Lower leg skin (tissue), 4 donors: ENCODE data around the gene NPC1L1. TPM values are rescaled to one million over a fixed set of nuclear protein-coding genes. Genes with fewer than 3 reads are reported as not detected.
"Not testable (repeated sequence)": the region's sequence is repeated elsewhere in the genome, so short reads cannot be mapped to it uniquely, and the experiment has no call there.

Experiments
- DNase-seq, 2 donors: peaks; one replicate each; pipeline ENCODE4 v3.0.0-alpha.2; 2019; ENCODE audit warnings: low spot score in 2 of 2
- H3K4me3 ChIP-seq: fragments of 200-600 bp; sonication (generic); 2 replicates; pipeline ENCODE4 v1.5.1; 2017; ENCODE audit warnings: mild to moderate bottlenecking, low read depth; ENCODE audit not compliant: poor library complexity, severe bottlenecking
- CTCF ChIP-seq, 3 donors: fragments of 450-650 bp; IDR thresholded peaks; one replicate each; pipeline ENCODE4 v1.5.1; 2016; ENCODE audit warnings: antibody characterized with exemption in 3 of 3, mild to moderate bottlenecking in 3 of 3, moderate library complexity in 2 of 3
- POLR2A ChIP-seq, 2 donors: fragments of 450-650 bp; IDR thresholded peaks; one replicate each; pipeline ENCODE4 v1.6.1; 2016 to 2017; ENCODE audit warnings: antibody characterized with exemption in 2 of 2, mild to moderate bottlenecking in 1 of 2, moderate library complexity in 1 of 2
- WGBS, 2 donors: methylation state at CpG; one replicate each; pipeline ENCODE4 v1.1.5; 2018; 5-methylcytosine and 5-hydroxymethylcytosine counted together
- intact Hi-C: fragments of 100-400 bp; cut with DNase I; formaldehyde crosslinking; loops from one replicate; pipeline ENCODE4 v1.15.0; 2023; ENCODE audit warnings: low total_unique reads
- total RNA-seq, 4 donors: library from RNA; depleted of rRNA; stranded (reverse); fragments of >200 nt; gene quantifications; one replicate each; pipeline ENCODE4 v1.1.0, GENCODE V29; 2016

The NPC1L1 gene
- total RNA-seq, 4 donors from 2014 or later = 0.08 to 0.13 (median 0.10) TPM; not detected in 1

DNA sequence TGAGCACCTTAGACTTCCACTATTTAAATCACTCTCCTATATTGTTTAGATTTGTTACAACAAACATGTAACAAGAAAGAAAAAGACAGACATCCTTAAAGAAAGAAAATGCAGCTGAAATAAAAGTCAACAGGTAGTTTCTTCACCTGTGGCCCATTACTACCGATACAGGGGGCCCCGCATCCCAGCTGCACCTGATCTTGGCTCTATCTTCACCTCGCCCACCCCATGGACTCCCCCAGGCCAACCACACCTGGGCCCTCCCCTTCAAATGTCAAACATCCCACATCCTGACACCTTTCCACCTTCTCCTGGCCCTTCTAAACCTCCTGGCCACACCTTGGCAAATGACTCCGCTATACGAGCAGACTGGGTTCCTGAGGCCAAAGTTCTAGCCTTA lies 25.6 kb upstream of the NPC1L1 start:
- no peak for DNase-seq
- H3K4me3 ChIP-seq = no peak overlapping the region
- TF ChIP-seq CTCF (IDR thresholded peaks at IDR 0.05) (no peak), POLR2A (IDR thresholded peaks at IDR 0.05) (no peak)
- 89 to 95% methylated on average over 5 of the region's 5 CpGs for WGBS, 2 donors
- intact Hi-C loops = loop anchor here (10.0 kb wide), 1 partner anchor 72 kb away; the partner anchor contains the start of gene NUDCD3

DNA sequence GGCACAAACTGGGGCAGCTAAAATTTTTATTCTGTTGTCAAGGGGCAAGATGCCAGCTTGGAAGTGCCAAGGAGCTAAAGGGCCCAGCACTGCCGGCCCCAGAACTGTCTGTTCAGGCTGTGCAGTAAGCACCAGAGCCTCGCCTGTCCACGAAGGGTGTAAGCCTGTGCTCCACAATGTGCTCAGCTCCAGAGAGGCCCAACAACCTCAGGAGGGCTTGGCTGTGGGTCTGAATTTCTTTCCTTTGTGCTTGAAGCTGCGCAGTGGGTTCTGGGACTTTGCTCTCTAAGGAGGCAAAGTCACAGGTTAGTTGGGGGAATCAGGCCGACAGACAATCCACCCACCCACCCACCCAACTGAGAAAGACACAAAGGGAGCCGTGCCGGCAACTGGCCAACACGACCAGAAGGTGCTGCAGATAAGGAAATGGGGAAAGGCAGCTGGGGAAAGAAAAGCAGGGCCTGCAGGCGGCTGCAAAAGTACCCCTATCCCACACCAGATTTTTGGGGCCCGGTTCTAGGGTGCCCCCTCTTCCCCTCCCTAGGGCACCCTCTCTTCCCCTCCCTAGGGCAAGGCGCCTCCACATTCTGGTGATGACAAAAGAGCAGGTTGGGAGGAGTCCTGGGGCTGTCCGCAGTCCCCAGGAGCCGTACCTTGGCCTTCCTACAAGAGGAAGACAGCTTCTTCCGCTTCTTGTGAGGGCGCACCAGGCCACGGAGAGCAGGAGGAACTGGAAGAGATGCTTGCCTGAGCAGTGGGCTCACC lies 24.8 kb upstream of the NPC1L1 start:
- 75 to 79% methylated on average over 15 to 16 of the region's 16 CpGs for WGBS, 2 donors
- DNase-seq = no peak
- intact Hi-C loops = loop anchor here (10.0 kb wide), 1 partner anchor 71 kb away; the partner anchor contains the start of gene NUDCD3
- no peak for TF ChIP-seq POLR2A (IDR thresholded peaks at IDR 0.05)
- TF ChIP-seq CTCF (IDR thresholded peaks at IDR 0.05) = no peak
- no peak overlapping the region for H3K4me3 ChIP-seq

DNA sequence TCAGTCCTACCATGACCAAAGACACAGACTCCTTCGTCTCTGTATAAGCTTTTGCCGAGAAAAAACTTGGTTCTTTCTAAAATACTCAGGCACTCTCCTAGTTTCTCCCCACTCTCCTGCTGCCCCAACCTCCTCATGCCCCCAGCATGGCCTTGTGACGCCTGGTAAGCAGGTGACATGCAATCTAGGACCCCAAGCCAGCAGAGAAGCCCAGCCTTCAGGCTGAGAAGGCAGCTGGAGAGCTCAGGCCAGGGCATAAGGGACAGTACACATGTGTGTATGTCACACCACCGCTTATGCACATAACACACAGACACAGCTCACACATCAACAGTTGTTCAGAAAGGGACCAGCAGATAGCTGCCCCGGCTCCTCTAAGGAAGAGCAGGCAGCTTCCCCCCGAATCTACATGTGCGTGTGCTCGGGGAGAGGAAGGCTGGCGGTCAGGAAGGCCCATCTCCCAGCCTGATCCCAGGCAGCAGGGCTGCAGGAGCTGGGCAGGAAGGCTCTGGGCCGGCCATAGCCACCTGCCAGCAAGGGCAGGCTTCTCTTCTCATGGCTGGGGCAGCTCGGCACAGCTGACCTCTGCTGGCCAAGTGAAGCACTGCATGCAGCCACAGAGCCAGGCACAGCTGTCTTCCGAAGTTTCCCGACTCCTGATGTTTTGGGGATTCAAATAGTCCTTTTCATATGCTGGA lies 24.1 kb upstream of the NPC1L1 start:
- H3K4me3 ChIP-seq = no peak overlapping the region
- intact Hi-C loops = loop anchor here (10.0 kb wide), 1 partner anchor 70 kb away; the partner anchor contains the start of gene NUDCD3
- WGBS, 2 donors = 63 to 65% methylated on average over 13 of the region's 13 CpGs
- peak in 1 of 3 donors; percentile 62 for TF ChIP-seq CTCF (IDR thresholded peaks at IDR 0.05)
- no peak for TF ChIP-seq POLR2A (IDR thresholded peaks at IDR 0.05)
- peak in 1 of 2 donors; percentile 92 for DNase-seq

DNA sequence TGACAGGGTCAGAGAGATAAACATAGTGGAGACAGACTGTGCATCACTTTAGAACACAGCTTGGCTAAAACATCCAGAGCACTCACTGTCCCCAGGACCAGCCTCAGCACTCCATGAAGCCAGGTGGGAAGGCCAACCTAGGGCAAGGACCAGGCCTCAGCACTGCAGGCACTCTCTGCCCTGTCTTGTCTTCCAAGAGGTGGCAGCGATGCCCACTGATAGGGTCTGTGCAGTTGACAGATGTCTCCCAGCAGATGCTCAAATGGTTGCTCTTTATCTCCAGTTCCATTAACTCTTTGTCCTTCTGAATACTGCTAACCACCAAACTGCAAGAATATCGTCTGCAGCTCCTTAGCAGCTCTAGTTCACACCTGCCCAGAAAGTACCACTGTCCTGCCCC lies 23.5 kb upstream of the NPC1L1 start:
- 86 to 88% methylated on average over 2 of the region's 2 CpGs for WGBS, 2 donors
- no peak for TF ChIP-seq POLR2A (IDR thresholded peaks at IDR 0.05)
- no peak for TF ChIP-seq CTCF (IDR thresholded peaks at IDR 0.05)
- no peak overlapping the region for H3K4me3 ChIP-seq
- DNase-seq = no peak
- intact Hi-C loops = loop anchor here (5.0 to 10.0 kb wide), 2 partner anchors 70 to 322 kb away; partner anchors contain the start of gene NUDCD3

DNA sequence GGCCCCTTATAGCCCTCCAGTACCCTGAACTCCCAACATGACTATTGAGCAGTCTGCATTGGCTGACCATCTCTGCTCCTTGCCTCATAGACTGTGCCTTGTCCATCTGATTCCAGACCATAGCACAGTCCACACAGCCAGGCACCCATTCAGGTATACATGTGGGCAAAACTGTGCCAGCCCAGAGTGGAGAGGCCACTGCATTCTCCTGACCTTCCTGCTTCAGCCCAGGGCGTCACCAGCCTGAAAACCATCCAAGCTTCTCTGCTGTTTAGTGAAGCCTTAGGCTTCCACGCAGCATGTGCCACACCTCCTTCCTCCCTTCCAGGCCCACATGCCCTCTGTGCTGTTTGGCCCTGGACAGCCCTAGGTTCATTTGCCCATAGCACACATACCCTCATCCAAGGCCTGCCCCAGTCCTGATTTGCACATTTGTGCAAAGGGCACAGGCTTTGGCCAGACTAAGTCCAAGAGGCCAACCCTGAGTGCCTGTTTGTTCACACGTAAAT lies 22.1 kb upstream of the NPC1L1 start:
- intact Hi-C loops = loop anchor here (5.0 to 10.0 kb wide), 2 partner anchors 68 to 321 kb away; partner anchors contain the start of gene NUDCD3
- WGBS, 2 donors = 52 to 62% methylated on average over 3 of the region's 3 CpGs
- no peak for DNase-seq

DNA sequence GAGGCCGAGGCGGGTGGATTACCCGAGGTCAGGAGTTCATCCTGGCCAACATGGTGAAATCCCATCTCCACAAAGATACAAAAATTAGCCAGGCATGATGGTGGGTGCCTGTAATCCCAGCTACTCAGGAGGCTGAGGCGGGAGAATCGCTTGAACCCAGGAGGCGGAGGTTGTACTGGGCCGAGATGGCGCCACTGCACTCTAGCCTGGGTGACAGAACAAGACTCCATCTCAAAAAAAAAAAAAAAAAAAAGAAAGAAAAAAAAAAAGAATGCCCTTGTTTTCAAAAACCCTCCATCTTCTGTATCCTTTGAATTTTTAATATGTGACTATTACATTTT lies 21.5 kb upstream of the NPC1L1 start:
- DNase-seq, H3K4me3 ChIP-seq: not testable (repeated sequence)
- WGBS, 2 donors = 86 to 91% methylated on average over 8 of the region's 8 CpGs
- intact Hi-C loops = loop anchor here (5.0 to 10.0 kb wide), 2 partner anchors 68 to 320 kb away; partner anchors contain the start of gene NUDCD3

More for the DNA sequence above, 22.1 kb upstream of the NPC1L1 start:
- no peak for TF ChIP-seq POLR2A (IDR thresholded peaks at IDR 0.05)
- TF ChIP-seq CTCF (IDR thresholded peaks at IDR 0.05) = no peak
- no peak overlapping the region for H3K4me3 ChIP-seq
